Liver (tissue), 9 donors: ENCODE data around the gene NDUFS3. TPM values are rescaled to one million over a fixed set of nuclear protein-coding genes. Genes with fewer than 3 reads are reported as not detected.

Experiments
- DNase-seq: peaks from one replicate; pipeline ENCODE4 v3.0.0-alpha.2; 2017; ENCODE audit warnings: low spot score
- H3K27ac ChIP-seq, 2 donors: one replicate each; pipeline ENCODE4 v1.7.0; 2013; ENCODE audit warnings: inconsistent platforms in 2 of 2, low read length in 2 of 2, control low read depth in 1 of 2, low read depth in 1 of 2, mild to moderate bottlenecking in 1 of 2
- H3K27me3 ChIP-seq, 4 donors: one replicate each; pipeline versions ENCODE4 v1.6.1 to v1.7.0; 2013; ENCODE audit warnings: low read length in 3 of 4, inconsistent platforms in 1 of 4, mild to moderate bottlenecking in 1 of 4, moderate library complexity in 1 of 4; ENCODE audit not compliant: control insufficient read depth in 4 of 4, insufficient read depth in 4 of 4
- H3K36me3 ChIP-seq, 4 donors: one replicate each; pipeline versions ENCODE4 v1.6.1 to v1.7.0; 2013; ENCODE audit warnings: low read length in 3 of 4, mild to moderate bottlenecking in 3 of 4, low read depth in 1 of 4, moderate library complexity in 1 of 4; ENCODE audit not compliant: control insufficient read depth in 4 of 4, insufficient read depth in 3 of 4
- H3K4me1 ChIP-seq, 4 donors: one replicate each; pipeline versions ENCODE4 v1.6.1 to v1.7.0; 2013; ENCODE audit warnings: low read length in 3 of 4, mild to moderate bottlenecking in 3 of 4, moderate library complexity in 1 of 4; ENCODE audit not compliant: control insufficient read depth in 4 of 4, insufficient read depth in 4 of 4
- H3K4me3 ChIP-seq, 3 donors: one replicate each; pipeline versions ENCODE4 v1.6.1 to v1.7.0; 2013; ENCODE audit warnings: low read length in 3 of 3, control low read depth in 1 of 3, low read depth in 1 of 3, mild to moderate bottlenecking in 1 of 3
- H3K9ac ChIP-seq, 2 donors: one replicate each; pipeline ENCODE4 v1.7.0; 2013; ENCODE audit warnings: low read length in 2 of 2, mild to moderate bottlenecking in 2 of 2, moderate library complexity in 2 of 2, control low read depth in 1 of 2, low read depth in 1 of 2
- H3K9me3 ChIP-seq, 4 donors: one replicate each; pipeline versions ENCODE4 v1.6.1 to v1.7.0; 2013; ENCODE audit warnings: low read length in 3 of 4; ENCODE audit not compliant: control insufficient read depth in 4 of 4
- EGR1 ChIP-seq, 2 donors: IDR thresholded peaks; 2 replicates each; pipeline ENCODE4 v1.6.1; 2016 to 2018; ENCODE audit warnings: antibody characterized with exemption in 2 of 2, low read depth in 2 of 2
- FOXA1 ChIP-seq: IDR thresholded peaks from 2 replicates; pipeline ENCODE4 v1.6.1; 2016; ENCODE audit warnings: antibody characterized with exemption
- FOXA2 ChIP-seq: IDR thresholded peaks from 2 replicates; pipeline ENCODE4 v1.6.1; 2016; ENCODE audit warnings: antibody characterized with exemption
- GABPA ChIP-seq, 2 donors: IDR thresholded peaks in 1 of 2; conservative IDR thresholded peaks in 1 of 2; 2 replicates each; pipeline ENCODE4 v1.6.1; 2016; ENCODE audit warnings: antibody characterized with exemption in 2 of 2, mild to moderate bottlenecking in 1 of 2, moderate library complexity in 1 of 2
- HNF4A ChIP-seq, 2 donors: conservative IDR thresholded peaks; 2 replicates each; pipeline ENCODE4 v1.6.1; 2016; ENCODE audit warnings: antibody characterized with exemption in 2 of 2, mild to moderate bottlenecking in 2 of 2
- HNF4G ChIP-seq: IDR thresholded peaks from 2 replicates; pipeline ENCODE4 v1.6.1; 2016; ENCODE audit warnings: antibody characterized with exemption
- JUND ChIP-seq, 2 donors: IDR thresholded peaks; 2 replicates each; pipeline ENCODE4 v1.6.1; 2016; ENCODE audit warnings: antibody characterized with exemption in 2 of 2
- NR2F2 ChIP-seq: IDR thresholded peaks from 2 replicates; pipeline ENCODE4 v1.6.1; 2016; ENCODE audit warnings: antibody characterized with exemption
- RAD21 ChIP-seq, 2 donors: IDR thresholded peaks; 2 replicates each; pipeline ENCODE4 v1.6.1; 2016; ENCODE audit warnings: antibody characterized with exemption in 2 of 2, mild to moderate bottlenecking in 2 of 2
- RXRA ChIP-seq, 2 donors: IDR thresholded peaks; 2 replicates each; pipeline ENCODE4 v1.6.1; 2017 to 2018; ENCODE audit warnings: antibody characterized with exemption in 2 of 2, mild to moderate bottlenecking in 1 of 2
- SP1 ChIP-seq: IDR thresholded peaks from 2 replicates; pipeline ENCODE4 v1.6.1; 2018; ENCODE audit warnings: antibody characterized with exemption, mild to moderate bottlenecking
- TAF1 ChIP-seq: conservative IDR thresholded peaks from 2 replicates; pipeline ENCODE4 v1.6.1; 2016; ENCODE audit warnings: antibody characterized with exemption, mild to moderate bottlenecking
- YY1 ChIP-seq: IDR thresholded peaks from 2 replicates; pipeline ENCODE4 v1.6.1; 2016; ENCODE audit warnings: antibody characterized with exemption, mild to moderate bottlenecking
- WGBS: extraction: QIAGEN DNeasy Blood & Tissue Kit; methylation state at CpG from one replicate; pipeline ENCODE4 v1.1.7; 2013; 5-methylcytosine and 5-hydroxymethylcytosine counted together
- polyA plus RNA-seq, 2 donors: library from polyadenylated mRNA; stranded (reverse) in 1 of 2; unstranded in 1 of 2; fragments of 200-250 nt in 1 of 2; fragments of >200 nt in 1 of 2; fragmentation: Nextera tagmentation in 1 of 2; extraction: Ambion mirVana in 1 of 2; gene quantifications; one replicate each; pipeline versions ENCODE4 v1.2.1 to v1.2.3, GENCODE V29; 2013 to 2015
- total RNA-seq, 2 donors: library from RNA; depleted of rRNA; stranded (reverse); fragments of >200 nt; gene quantifications; one replicate each; pipeline ENCODE4 v1.2.3, GENCODE V29; 2014
- TF ChIP-seq, protein P1 (sequence below): IDR thresholded peaks from 2 replicates; pipeline ENCODE4 v1.6.1; 2016; ENCODE audit warnings: antibody characterized with exemption
- TF ChIP-seq, protein P2 (sequence below): IDR thresholded peaks from 2 replicates; pipeline ENCODE4 v1.6.1; 2016; ENCODE audit warnings: antibody characterized with exemption
- TF ChIP-seq, protein P3 (sequence below): IDR thresholded peaks from 2 replicates; pipeline ENCODE4 v1.6.1; 2016; ENCODE audit warnings: antibody characterized with exemption
- TF ChIP-seq, protein P4 (sequence below): fragments of 150-350 bp; IDR thresholded peaks from 2 replicates; pipeline ENCODE4 v1.5.1; 2017; ENCODE audit warnings: improper control_type of control experiment, low read depth, low read length; ENCODE audit not compliant: missing input control
- TF ChIP-seq, protein P5 (sequence below): IDR thresholded peaks from 2 replicates; pipeline ENCODE4 v1.6.1; 2016; ENCODE audit warnings: antibody characterized with exemption, mild to moderate bottlenecking
- donor health status: healthy.
- donor health status: healthy.
- donor health status: healthy.
- donor health status: healthy.
- donor health status: healthy.

The NDUFS3 gene
- total and polyA plus RNA-seq, 4 donors, result 43.8 to 101 (median 67.8) TPM

DNA sequence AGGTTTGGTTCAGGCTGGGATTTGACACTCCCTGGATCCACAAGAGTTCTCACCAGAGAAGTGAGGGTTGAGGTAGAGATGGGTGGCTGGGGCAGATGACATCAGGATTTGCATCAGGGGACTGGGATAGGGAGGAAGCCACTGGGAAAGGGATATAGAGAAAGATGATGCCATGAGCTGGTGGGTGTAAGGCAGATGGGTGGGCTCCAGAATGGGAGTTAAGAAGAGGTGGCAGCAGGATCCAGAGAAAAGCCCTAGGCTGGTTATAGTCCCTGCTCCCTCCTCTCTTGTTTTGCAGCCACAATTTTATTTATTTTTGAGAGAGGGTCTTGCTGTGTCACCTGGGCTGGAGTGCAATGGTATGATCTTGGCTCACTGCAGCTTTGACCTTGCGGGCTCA, 17.1 kb downstream of the NDUFS3 start:
- peaks cover 0 to 6% (median 2%) of the 10 kb centered on the region in 4 donors for H3K4me1 ChIP-seq
- H3K27me3 ChIP-seq, result peaks cover 0 to 7% (median 2%) of the 10 kb centered on the region in 4 donors
- WGBS, result 94% methylated on average over 1 of the region's 1 CpG
- DNase-seq, result no peak
- H3K27ac ChIP-seq, result no peak overlapping the region
- TF ChIP-seq, protein P1, sequence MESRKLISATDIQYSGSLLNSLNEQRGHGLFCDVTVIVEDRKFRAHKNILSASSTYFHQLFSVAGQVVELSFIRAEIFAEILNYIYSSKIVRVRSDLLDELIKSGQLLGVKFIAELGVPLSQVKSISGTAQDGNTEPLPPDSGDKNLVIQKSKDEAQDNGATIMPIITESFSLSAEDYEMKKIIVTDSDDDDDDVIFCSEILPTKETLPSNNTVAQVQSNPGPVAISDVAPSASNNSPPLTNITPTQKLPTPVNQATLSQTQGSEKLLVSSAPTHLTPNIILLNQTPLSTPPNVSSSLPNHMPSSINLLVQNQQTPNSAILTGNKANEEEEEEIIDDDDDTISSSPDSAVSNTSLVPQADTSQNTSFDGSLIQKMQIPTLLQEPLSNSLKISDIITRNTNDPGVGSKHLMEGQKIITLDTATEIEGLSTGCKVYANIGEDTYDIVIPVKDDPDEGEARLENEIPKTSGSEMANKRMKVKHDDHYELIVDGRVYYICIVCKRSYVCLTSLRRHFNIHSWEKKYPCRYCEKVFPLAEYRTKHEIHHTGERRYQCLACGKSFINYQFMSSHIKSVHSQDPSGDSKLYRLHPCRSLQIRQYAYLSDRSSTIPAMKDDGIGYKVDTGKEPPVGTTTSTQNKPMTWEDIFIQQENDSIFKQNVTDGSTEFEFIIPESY, result no peak
- TF ChIP-seq GABPA (IDR thresholded peaks at IDR 0.05 in 1 of 2, conservative IDR thresholded peaks at IDR 0.05 in 1 of 2) (no peak), SP1 (no peak), RXRA (IDR thresholded peaks at IDR 0.05) (no peak), JUND (IDR thresholded peaks at IDR 0.05) (no peak)
- TF ChIP-seq, protein P2, sequence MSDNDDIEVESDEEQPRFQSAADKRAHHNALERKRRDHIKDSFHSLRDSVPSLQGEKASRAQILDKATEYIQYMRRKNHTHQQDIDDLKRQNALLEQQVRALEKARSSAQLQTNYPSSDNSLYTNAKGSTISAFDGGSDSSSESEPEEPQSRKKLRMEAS, result no peak
- TF ChIP-seq, protein P3, sequence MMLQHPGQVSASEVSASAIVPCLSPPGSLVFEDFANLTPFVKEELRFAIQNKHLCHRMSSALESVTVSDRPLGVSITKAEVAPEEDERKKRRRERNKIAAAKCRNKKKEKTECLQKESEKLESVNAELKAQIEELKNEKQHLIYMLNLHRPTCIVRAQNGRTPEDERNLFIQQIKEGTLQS, result no peak
- no peak overlapping the region for H3K4me3 ChIP-seq
- no peaks in the 10 kb centered on the region for H3K36me3 ChIP-seq
- no peaks in the 10 kb centered on the region for H3K9me3 ChIP-seq
- no peak overlapping the region for H3K9ac ChIP-seq

DNA sequence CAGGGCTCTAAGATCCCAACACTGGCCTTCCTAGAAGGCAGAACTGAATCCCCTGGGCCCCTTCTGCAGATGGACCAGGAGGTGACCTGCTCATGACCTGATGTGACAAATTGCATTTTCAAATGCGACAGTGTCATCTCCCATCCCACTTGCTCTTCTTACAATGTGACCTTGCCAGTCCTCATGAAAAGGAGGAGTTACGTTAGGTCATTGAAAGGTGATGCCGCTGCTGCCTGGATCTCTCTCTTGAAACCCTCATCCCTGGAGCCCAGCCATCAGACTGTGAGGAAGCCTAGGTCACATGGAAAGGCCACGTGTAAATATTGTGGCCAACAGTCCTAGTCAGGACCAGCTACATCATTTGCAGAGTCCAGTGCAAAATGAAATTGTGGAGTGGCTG, 21.0 kb downstream of the NDUFS3 start:
- no peak for DNase-seq
- Histone ChIP-seq H3K9me3 (no peaks in the 10 kb centered on the region), H3K27ac (no peak overlapping the region), H3K9ac (no peak overlapping the region), H3K4me3 (no peak overlapping the region), H3K4me1 (no peaks in the 10 kb centered on the region), H3K27me3 (no peaks in the 10 kb centered on the region), H3K36me3 (no peaks in the 10 kb centered on the region)
- 75% methylated on average over 4 of the region's 4 CpGs for WGBS
- no peak for TF ChIP-seq HNF4A (conservative IDR thresholded peaks at IDR 0.05)
- no peak for TF ChIP-seq HNF4G
- no peak for TF ChIP-seq TAF1
- TF ChIP-seq, protein P1, result no peak
- no peak for TF ChIP-seq SP1
- no peak for TF ChIP-seq JUND (IDR thresholded peaks at IDR 0.05)
- TF ChIP-seq RAD21 (IDR thresholded peaks at IDR 0.05), result no peak
- no peak for TF ChIP-seq GABPA (IDR thresholded peaks at IDR 0.05 in 1 of 2, conservative IDR thresholded peaks at IDR 0.05 in 1 of 2)
- TF ChIP-seq, protein P4, sequence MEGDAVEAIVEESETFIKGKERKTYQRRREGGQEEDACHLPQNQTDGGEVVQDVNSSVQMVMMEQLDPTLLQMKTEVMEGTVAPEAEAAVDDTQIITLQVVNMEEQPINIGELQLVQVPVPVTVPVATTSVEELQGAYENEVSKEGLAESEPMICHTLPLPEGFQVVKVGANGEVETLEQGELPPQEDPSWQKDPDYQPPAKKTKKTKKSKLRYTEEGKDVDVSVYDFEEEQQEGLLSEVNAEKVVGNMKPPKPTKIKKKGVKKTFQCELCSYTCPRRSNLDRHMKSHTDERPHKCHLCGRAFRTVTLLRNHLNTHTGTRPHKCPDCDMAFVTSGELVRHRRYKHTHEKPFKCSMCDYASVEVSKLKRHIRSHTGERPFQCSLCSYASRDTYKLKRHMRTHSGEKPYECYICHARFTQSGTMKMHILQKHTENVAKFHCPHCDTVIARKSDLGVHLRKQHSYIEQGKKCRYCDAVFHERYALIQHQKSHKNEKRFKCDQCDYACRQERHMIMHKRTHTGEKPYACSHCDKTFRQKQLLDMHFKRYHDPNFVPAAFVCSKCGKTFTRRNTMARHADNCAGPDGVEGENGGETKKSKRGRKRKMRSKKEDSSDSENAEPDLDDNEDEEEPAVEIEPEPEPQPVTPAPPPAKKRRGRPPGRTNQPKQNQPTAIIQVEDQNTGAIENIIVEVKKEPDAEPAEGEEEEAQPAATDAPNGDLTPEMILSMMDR, result no peak
- no peak for TF ChIP-seq RXRA (IDR thresholded peaks at IDR 0.05)
- TF ChIP-seq FOXA2, result no peak
- no peak for TF ChIP-seq NR2F2
- TF ChIP-seq, protein P3, result no peak
- no peak for TF ChIP-seq YY1
- TF ChIP-seq, protein P5, sequence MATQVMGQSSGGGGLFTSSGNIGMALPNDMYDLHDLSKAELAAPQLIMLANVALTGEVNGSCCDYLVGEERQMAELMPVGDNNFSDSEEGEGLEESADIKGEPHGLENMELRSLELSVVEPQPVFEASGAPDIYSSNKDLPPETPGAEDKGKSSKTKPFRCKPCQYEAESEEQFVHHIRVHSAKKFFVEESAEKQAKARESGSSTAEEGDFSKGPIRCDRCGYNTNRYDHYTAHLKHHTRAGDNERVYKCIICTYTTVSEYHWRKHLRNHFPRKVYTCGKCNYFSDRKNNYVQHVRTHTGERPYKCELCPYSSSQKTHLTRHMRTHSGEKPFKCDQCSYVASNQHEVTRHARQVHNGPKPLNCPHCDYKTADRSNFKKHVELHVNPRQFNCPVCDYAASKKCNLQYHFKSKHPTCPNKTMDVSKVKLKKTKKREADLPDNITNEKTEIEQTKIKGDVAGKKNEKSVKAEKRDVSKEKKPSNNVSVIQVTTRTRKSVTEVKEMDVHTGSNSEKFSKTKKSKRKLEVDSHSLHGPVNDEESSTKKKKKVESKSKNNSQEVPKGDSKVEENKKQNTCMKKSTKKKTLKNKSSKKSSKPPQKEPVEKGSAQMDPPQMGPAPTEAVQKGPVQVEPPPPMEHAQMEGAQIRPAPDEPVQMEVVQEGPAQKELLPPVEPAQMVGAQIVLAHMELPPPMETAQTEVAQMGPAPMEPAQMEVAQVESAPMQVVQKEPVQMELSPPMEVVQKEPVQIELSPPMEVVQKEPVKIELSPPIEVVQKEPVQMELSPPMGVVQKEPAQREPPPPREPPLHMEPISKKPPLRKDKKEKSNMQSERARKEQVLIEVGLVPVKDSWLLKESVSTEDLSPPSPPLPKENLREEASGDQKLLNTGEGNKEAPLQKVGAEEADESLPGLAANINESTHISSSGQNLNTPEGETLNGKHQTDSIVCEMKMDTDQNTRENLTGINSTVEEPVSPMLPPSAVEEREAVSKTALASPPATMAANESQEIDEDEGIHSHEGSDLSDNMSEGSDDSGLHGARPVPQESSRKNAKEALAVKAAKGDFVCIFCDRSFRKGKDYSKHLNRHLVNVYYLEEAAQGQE, result no peak
- TF ChIP-seq FOXA1, result no peak
- TF ChIP-seq, protein P2, result no peak
- TF ChIP-seq EGR1 (IDR thresholded peaks at IDR 0.05; ENCODE audit: low read depth in 2 of 2), result no peak
